HL-60 (cell line): ENCODE measurements around the gene TTF2.

Source experiments
- DNase-seq, 2 experiments: peaks; one replicate each; pipeline ENCODE4 v3.0.0-alpha.2; 2010 to 2020; ENCODE audit warnings: low read depth in 1 of 2, low spot score in 1 of 2
- H3K27ac ChIP-seq: fragments of 250-450 bp; sonication (Bioruptor Pico); replicated peaks from 2 replicates; pipeline ENCODE4 v1.5.1; 2020; ENCODE audit warnings: mild to moderate bottlenecking, moderate library complexity
- H3K27me3 ChIP-seq: fragments of 250-450 bp; sonication (Bioruptor Pico); 2 replicates; pipeline ENCODE4 v1.5.1; 2021; ENCODE audit warnings: mild to moderate bottlenecking, moderate library complexity; ENCODE audit not compliant: insufficient read depth, poor library complexity, severe bottlenecking
- H3K4me3 ChIP-seq: replicated peaks from 2 replicates; pipeline ENCODE4 v1.5.1; 2011; ENCODE audit warnings: mild to moderate bottlenecking, control low read depth, low read length; ENCODE audit not compliant: insufficient read depth
- GABPA ChIP-seq: IDR thresholded peaks from 2 replicates; pipeline ENCODE4 v1.6.1; 2012; ENCODE audit warnings: low read depth
- POLR2AphosphoS5 ChIP-seq: IDR thresholded peaks from 2 replicates; pipeline ENCODE4 v1.6.1; 2012; ENCODE audit warnings: low read depth
- SPI1 ChIP-seq: IDR thresholded peaks from 2 replicates; pipeline ENCODE4 v1.6.1; 2012; ENCODE audit warnings: low read depth, mild to moderate bottlenecking, borderline replicate concordance
- TF ChIP-seq, protein P1 (sequence below): IDR thresholded peaks from one replicate; pipeline ENCODE4 v1.5.1; 2011; ENCODE audit warnings: low read length, control low read depth, inconsistent platforms; ENCODE audit not compliant: insufficient read depth
- TF ChIP-seq, protein P2 (sequence below): IDR thresholded peaks from 2 replicates; pipeline ENCODE4 v1.6.1; 2012; ENCODE audit warnings: low read depth; ENCODE audit not compliant: insufficient replicate concordance

TTF2 gene

DNA sequence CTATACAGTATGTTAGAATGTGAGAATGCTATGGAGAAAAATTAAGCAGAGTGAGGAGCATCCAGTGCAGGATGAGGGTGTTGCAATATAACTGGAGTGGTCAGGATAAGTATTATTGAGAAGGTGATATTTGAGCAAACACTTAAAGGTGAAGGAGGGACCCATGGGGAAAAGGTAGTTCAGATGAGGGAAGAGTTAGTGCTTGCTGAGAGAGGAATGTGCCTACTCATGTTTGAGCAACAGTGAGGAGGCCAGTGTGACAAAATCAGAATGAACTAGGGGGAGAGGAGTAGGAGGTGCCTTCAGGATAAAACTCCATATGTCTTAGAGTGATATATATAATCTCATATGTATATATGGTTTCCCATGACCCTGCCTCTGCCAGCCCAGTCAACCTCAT is 67.7 kb downstream of the TTF2 start:
- no peaks in the 10 kb centered on the region for H3K27me3 ChIP-seq
- DNase-seq: no peak
- H3K27ac ChIP-seq: no peak overlapping the region
- TF ChIP-seq GABPA (no peak), SPI1 (no peak), POLR2AphosphoS5 (no peak)
- TF ChIP-seq, protein P1, sequence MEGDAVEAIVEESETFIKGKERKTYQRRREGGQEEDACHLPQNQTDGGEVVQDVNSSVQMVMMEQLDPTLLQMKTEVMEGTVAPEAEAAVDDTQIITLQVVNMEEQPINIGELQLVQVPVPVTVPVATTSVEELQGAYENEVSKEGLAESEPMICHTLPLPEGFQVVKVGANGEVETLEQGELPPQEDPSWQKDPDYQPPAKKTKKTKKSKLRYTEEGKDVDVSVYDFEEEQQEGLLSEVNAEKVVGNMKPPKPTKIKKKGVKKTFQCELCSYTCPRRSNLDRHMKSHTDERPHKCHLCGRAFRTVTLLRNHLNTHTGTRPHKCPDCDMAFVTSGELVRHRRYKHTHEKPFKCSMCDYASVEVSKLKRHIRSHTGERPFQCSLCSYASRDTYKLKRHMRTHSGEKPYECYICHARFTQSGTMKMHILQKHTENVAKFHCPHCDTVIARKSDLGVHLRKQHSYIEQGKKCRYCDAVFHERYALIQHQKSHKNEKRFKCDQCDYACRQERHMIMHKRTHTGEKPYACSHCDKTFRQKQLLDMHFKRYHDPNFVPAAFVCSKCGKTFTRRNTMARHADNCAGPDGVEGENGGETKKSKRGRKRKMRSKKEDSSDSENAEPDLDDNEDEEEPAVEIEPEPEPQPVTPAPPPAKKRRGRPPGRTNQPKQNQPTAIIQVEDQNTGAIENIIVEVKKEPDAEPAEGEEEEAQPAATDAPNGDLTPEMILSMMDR: no peak
- TF ChIP-seq, protein P2, sequence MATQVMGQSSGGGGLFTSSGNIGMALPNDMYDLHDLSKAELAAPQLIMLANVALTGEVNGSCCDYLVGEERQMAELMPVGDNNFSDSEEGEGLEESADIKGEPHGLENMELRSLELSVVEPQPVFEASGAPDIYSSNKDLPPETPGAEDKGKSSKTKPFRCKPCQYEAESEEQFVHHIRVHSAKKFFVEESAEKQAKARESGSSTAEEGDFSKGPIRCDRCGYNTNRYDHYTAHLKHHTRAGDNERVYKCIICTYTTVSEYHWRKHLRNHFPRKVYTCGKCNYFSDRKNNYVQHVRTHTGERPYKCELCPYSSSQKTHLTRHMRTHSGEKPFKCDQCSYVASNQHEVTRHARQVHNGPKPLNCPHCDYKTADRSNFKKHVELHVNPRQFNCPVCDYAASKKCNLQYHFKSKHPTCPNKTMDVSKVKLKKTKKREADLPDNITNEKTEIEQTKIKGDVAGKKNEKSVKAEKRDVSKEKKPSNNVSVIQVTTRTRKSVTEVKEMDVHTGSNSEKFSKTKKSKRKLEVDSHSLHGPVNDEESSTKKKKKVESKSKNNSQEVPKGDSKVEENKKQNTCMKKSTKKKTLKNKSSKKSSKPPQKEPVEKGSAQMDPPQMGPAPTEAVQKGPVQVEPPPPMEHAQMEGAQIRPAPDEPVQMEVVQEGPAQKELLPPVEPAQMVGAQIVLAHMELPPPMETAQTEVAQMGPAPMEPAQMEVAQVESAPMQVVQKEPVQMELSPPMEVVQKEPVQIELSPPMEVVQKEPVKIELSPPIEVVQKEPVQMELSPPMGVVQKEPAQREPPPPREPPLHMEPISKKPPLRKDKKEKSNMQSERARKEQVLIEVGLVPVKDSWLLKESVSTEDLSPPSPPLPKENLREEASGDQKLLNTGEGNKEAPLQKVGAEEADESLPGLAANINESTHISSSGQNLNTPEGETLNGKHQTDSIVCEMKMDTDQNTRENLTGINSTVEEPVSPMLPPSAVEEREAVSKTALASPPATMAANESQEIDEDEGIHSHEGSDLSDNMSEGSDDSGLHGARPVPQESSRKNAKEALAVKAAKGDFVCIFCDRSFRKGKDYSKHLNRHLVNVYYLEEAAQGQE: no peak
- no peak overlapping the region for H3K4me3 ChIP-seq

DNA sequence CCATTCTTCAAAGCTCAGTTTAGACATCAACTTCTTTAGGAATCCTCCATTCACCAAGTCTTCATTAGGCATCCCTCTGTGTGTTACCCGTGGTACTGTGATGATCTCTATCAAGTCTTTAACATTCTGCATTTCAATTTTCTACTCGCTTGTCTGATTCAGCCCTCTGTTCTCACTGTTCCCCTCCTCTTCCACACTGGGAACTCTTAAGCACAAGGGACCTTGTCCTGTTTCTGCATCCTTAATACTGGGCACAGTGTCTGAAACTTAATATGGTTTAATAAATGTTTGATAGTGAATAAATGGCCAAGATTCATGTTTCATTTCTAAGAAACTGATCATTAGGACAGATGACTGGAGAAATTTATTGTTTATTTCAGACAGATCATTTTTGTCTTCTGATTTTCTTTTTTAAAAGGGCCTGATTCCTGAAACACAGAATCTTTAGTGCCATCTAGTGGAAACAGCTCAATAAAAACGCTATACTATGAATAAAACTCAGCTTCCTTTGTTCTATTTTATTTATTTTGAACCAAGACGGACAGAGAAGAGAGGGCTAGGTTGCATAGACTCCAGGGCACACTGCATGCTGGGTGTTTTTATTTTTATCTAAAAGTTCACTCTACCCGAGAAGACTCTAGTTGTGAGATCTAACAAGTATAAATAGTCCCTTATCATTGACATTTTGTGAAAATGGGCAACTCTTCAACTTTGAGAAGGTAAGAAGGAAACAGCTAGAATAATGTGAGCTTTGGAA is 68.4 kb downstream of the TTF2 start:
- H3K27me3 ChIP-seq: no peaks in the 10 kb centered on the region
- TF ChIP-seq POLR2AphosphoS5 (no peak), SPI1 (no peak), GABPA (no peak)
- TF ChIP-seq, protein P1: no peak
- TF ChIP-seq, protein P2: no peak
- H3K4me3 ChIP-seq: no peak overlapping the region
- no peak overlapping the region for H3K27ac ChIP-seq
- DNase-seq: no peak

- Histone ChIP-seq H3K4me3 (no peak overlapping the region), H3K27me3 (no peaks in the 10 kb centered on the region), H3K27ac (no peak overlapping the region)
- TF ChIP-seq, protein P2: no peak
- TF ChIP-seq, protein P1: no peak
- TF ChIP-seq SPI1 (no peak), GABPA (no peak), POLR2AphosphoS5 (no peak)
- DNase-seq: no peak
Measured at GRCh38 chr1:117130526-117130925, 70.4 kb downstream of the TTF2 start.
